GM13976 (cell line): ENCODE results near the gene RNF44.

Experiments
- DNase-seq: peaks from one replicate; pipeline ENCODE4 v3.0.0; 2012; ENCODE audit warnings: low spot score
- in situ Hi-C: fragments of 300-500 bp; cut with MboI; formaldehyde crosslinking; loops from one replicate; pipeline ENCODE4 v1.12.0; 2022; ENCODE audit warnings: low sequenced_read_pairs, mixed read lengths, inconsistent platforms; ENCODE audit not compliant: unreplicated experiment
- TF ChIP-seq, protein P1 (sequence below): IDR thresholded peaks from 2 replicates; pipeline ENCODE4 v1.5.1; 2012; ENCODE audit warnings: borderline replicate concordance, mild to moderate bottlenecking; ENCODE audit not compliant: insufficient read depth; ENCODE audit errors: extremely low read depth, missing control alignments, control extremely low read depth

Gene RNF44

DNA sequence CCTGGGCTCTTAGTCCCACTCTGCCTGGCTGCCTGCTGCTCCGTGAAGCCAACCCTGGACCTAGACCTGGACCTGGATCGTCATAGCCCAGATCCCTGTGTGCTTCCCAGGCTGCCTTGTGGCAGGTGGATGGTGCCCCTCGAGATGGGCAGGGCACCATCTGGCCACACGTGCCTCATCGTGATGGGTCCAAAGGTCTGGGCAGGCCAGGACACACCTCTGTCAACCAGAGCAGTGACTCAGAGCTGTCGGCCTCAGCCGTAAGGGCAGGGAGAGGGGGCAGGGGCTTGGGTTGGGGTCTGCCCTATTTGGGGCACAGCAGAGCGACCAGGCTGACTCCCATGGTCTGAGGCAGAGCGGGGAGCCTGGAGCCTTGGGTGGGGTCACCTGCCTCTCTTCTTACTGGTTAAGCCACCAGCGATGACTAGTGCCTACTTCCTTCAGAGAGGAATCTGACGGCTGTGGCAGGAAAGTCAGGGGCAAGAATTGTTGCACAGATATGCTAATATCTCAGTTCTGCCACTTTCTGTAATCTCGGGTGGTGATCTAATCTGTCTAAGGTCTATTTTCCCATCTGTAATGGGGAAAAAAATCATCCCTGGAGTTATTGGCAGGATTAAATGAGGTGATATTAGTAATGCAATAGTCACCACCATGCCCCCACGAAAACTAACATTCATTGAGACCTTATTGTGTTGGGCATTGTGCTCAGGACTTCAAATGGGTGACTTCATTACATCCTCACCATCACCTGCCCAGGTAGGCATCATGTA is 8.7 kb upstream of the RNF44 start:
- no peak for DNase-seq
- in situ Hi-C loops: no loop called here
- TF ChIP-seq, protein P1, sequence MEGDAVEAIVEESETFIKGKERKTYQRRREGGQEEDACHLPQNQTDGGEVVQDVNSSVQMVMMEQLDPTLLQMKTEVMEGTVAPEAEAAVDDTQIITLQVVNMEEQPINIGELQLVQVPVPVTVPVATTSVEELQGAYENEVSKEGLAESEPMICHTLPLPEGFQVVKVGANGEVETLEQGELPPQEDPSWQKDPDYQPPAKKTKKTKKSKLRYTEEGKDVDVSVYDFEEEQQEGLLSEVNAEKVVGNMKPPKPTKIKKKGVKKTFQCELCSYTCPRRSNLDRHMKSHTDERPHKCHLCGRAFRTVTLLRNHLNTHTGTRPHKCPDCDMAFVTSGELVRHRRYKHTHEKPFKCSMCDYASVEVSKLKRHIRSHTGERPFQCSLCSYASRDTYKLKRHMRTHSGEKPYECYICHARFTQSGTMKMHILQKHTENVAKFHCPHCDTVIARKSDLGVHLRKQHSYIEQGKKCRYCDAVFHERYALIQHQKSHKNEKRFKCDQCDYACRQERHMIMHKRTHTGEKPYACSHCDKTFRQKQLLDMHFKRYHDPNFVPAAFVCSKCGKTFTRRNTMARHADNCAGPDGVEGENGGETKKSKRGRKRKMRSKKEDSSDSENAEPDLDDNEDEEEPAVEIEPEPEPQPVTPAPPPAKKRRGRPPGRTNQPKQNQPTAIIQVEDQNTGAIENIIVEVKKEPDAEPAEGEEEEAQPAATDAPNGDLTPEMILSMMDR: no peak

DNA sequence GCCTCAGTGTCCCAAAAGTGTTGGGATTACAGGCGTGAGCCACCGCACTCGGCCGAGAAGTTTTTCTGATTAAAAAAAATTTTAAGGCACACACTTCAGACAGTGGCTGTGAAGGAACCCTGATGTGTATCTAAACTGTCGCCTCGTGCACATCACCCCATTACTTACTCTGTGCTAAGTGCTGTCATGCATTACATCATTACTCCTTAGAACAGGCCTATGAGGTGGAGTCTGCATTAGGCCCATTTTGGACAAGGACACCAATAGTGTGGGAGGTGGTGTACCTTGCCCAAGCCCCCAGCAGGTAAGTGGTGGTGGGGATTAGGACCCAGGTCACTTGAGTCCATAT is 8.2 kb upstream of the RNF44 start:
- no peak for DNase-seq
- TF ChIP-seq, protein P1: no peak
- in situ Hi-C loops: no loop called here

DNA sequence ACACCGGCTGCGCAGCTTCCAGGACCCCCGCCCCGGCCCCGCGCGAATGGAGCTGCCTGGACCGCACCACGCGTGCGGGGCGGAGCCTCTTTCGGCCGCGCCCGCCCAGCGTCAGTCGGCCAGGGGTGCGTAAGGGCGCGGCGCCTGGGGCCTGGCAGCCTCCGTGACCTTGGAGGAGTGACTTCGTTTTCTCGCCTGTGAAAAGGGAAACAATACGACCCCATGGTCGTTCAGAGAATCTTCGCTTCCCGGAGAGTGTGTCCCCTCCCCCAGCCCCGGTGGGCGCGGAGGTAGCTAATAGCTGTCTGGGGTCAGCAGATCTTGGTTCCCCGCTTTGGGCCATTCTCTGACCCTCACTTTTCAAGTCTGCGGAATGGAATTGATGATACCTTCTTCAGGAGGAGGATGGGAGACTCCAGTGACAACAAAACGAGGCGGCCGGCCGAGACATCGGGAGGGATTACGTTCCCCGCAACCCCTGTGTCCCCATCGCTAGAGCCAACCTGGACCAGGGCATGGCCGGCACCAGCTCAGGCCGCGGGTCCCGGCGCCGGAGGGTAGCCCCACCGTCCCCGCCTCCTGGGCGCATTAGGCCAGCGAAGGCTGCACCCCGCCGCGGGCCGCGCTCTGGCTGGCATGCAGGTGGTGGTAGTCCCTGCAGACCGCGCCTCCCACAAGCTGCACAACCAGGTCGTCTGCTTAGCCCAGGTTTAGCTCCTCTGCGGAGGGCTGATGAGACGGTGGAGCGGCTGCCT is 6.4 kb upstream of the RNF44 start:
- peak; percentile 80 for DNase-seq
- TF ChIP-seq, protein P1: no peak
- in situ Hi-C loops: no loop called here

DNA sequence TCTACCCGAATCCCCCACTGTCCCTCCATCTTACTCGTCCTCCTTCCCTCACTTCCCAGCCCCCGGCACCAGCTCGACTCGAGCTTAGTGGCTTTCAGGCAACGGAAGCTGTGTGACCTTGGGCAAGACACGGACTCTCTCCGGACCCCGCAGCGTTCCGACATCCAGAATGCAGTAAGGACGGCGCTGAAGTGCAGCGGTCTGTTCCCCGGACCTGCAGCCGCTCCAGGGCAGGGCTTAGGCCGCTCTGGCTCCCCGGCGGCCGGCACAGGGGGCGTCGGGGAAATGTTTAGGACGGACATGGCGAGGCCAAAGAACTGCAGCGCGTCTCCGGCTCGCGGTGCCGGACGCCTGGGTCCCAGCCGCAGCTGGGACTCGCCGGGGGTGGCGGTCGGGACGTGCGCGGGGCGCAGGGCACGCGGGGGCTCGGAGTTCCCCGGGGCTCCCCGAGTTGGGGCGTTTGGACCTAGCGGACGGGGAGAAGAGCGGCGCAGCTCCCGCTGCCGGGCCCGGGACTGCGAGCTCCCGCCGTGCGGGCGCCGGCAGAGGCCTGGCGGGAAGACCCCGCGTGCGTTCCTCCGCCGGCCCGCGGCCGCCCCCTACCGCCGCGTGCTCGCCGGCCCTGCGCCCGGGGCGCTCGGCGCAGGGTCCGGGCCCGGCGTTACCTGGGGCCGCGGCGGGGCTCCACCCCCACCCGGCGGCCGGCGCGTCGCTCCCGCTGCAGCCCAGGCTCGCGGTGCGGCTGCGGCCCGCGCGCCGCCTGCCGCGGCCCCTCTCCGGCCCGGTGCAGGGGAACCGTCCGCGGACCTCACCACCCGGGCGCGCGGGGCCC is 5.6 kb upstream of the RNF44 start:
- in situ Hi-C loops: no loop called here
- TF ChIP-seq, protein P1: peak; percentile 65
- peak; percentile 74 for DNase-seq

DNA sequence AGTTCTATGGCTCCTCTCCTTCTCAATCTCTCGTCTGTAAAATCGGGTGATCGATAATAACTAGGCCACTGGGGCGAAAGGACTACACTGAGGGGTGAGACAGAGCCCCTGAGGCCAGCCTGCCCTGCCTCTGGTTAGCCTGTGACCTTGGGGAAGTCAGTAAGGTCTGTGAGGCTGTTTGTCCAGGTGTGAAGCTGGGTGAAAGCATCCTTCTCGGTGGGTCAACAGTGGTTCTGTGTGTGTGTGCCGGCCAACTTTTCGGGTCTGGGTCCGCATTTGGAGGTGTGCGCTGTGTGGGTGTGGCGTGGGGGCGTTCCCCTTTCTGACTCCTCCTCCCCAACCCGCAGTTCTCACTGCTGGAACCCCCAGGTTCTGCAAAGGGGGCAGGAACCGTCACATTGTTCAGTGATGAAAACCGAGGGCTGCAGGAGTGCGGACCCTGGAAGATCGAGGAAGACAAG is 5.0 kb upstream of the RNF44 start:
- TF ChIP-seq, protein P1: no peak
- in situ Hi-C loops: no loop called here
- no peak for DNase-seq

DNA sequence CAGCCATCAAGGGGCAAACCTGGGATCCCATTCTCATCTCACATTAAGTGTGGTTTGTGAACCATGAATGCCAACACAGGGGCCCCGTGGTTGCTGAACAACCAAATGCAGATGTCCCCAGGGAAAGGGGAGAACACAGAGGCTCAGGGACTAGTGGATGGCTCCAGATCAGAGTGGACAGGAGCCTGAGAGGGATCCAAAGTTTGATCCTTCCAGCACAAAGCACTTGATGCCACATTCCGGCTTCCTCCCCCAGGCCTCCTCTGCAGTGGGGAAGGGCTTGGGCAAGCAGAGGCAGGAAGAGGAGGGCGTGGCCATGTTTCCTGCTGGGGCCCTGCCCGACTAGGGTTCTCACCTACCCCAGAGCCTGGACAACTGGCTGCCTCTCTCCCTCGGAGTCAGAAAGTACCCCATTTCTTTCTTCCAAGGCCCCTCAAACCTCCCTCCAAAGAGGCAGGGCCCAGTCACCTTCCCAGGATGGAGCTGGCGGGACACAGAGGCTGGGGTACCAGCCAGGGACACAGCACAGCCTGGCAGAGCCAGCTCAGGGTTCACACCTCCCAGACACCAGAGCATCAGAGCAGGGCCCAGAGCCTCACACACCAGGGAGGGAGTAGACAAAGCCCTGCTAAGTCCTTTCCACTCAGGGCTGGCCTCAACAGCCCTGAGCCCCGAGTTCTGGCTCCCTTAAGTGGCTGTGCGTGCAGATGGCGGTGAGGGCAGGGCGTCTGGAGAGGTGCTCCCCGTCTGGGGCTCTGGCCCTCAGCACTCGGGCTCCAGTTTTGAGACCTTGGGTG is 4.3 kb upstream of the RNF44 start:
- no peak for DNase-seq
- in situ Hi-C loops: no loop called here
- TF ChIP-seq, protein P1: no peak
